ENCODE results near the gene PGR. TPM values are rescaled to one million over a fixed set of nuclear protein-coding genes. Genes with fewer than 3 reads are reported as not detected.

The PGR gene
- 10 to 100 TPM in 2 of 4 donors, 1 to 10 TPM in 2; 6.3 to 13.4 (median 9.4) TPM for total RNA-seq

- intact Hi-C loops (cut with DNase I) = no loop called here
- peak within 1 kb of the TSS; percentile 67 to 77 (median 74) for H3K4me3 ChIP-seq
- H3K27me3 ChIP-seq = peaks cover 0 to 27% (median 0%) of the 10 kb centered on the region in 4 donors
- peak within 1 kb of the TSS in 3 of 4 donors; percentile 83 to 86 (median 84) for H3K27ac ChIP-seq (replicated peaks in 1 of 4)
- TF ChIP-seq POLR2A (IDR thresholded peaks at IDR 0.05; ENCODE audit: low read depth) (no peak), POLR2AphosphoS5 (IDR thresholded peaks at IDR 0.05) (no peak), EP300 (IDR thresholded peaks at IDR 0.05) (no peak)
- TF ChIP-seq, protein P1, sequence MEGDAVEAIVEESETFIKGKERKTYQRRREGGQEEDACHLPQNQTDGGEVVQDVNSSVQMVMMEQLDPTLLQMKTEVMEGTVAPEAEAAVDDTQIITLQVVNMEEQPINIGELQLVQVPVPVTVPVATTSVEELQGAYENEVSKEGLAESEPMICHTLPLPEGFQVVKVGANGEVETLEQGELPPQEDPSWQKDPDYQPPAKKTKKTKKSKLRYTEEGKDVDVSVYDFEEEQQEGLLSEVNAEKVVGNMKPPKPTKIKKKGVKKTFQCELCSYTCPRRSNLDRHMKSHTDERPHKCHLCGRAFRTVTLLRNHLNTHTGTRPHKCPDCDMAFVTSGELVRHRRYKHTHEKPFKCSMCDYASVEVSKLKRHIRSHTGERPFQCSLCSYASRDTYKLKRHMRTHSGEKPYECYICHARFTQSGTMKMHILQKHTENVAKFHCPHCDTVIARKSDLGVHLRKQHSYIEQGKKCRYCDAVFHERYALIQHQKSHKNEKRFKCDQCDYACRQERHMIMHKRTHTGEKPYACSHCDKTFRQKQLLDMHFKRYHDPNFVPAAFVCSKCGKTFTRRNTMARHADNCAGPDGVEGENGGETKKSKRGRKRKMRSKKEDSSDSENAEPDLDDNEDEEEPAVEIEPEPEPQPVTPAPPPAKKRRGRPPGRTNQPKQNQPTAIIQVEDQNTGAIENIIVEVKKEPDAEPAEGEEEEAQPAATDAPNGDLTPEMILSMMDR (IDR thresholded peaks at IDR 0.05) = no peak
- no peaks in the 10 kb centered on the region for H3K9me3 ChIP-seq
- no peaks in the 10 kb centered on the region for H3K36me3 ChIP-seq
- WGBS = 4% methylated on average over 36 of the region's 38 CpGs
- no peak for DNase-seq (ENCODE audit: extremely low spot score)
- H3K4me1 ChIP-seq = peaks cover 10 to 49% (median 38%) of the 10 kb centered on the region in 4 donors
These were observed at the start of gene PGR for GRCh38 chr11:101129203-101129943. Gene PGR (minus strand): TSS chr11:101129813. CDS start chr11:101129070, 743 bp downstream.

DNA sequence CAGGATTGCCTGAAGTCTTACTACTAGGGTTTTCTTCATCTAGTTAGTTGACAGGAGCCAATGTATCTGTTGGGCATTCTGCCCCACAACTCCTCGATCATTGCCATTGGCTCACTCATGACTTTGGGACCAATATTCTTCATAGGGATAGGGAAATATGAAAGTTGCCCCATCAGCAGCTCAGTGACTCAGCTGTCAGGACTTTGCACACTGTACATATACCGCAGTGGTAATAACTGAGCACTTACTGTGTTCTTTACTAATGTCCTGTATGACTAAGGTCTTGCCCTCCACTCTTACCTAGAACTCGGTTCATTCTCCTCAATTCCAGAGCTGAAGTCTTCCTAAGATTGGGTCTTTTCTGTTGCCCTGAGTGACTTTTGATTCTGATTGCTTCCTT, 46.8 kb upstream of the PGR start:
- TF ChIP-seq POLR2A (IDR thresholded peaks at IDR 0.05; ENCODE audit: low read depth) = no peak
- no peak for TF ChIP-seq POLR2AphosphoS5 (IDR thresholded peaks at IDR 0.05)
- no peak for TF ChIP-seq EP300 (IDR thresholded peaks at IDR 0.05)
- TF ChIP-seq, protein P1 (IDR thresholded peaks at IDR 0.05) = no peak
- H3K9me3 ChIP-seq = no peaks in the 10 kb centered on the region
- no peak overlapping the region for H3K27ac ChIP-seq (replicated peaks in 1 of 4)
- no peak for DNase-seq (ENCODE audit: extremely low spot score)
- intact Hi-C loops (cut with DNase I) = no loop called here
- no peaks in the 10 kb centered on the region for H3K36me3 ChIP-seq
- no peaks in the 10 kb centered on the region for H3K27me3 ChIP-seq
- H3K4me3 ChIP-seq = no peak overlapping the region
- WGBS = 94% methylated on average over 3 of the region's 3 CpGs
- no peaks in the 10 kb centered on the region for H3K4me1 ChIP-seq

DNA sequence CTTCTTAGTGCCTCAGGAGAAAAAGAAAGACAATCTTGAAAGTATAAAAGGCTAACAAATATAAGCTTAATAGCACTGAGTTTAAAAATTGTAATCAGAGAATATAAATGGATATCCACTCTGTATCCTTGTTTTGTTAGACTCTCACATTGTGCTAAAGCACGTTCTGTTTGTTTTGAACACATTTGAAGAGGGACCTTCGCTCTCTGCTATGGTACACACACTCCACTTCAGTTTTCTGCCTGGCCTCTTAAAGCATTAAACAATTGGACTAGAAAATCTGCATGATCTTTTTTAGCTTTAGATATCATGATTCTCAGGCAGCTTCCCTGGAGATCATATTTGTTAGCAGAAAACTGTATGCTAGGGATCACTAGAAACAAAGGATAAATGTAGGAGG, 40.3 kb upstream of the PGR start:
- Histone ChIP-seq H3K36me3 (no peaks in the 10 kb centered on the region), H3K27ac (replicated peaks in 1 of 4) (peak overlapping the region in 2 of 4 donors; percentile 28 to 30), H3K27me3 (no peaks in the 10 kb centered on the region), H3K4me1 (peaks cover 0 to 24% (median 8%) of the 10 kb centered on the region in 4 donors), H3K9me3 (no peaks in the 10 kb centered on the region), H3K4me3 (no peak overlapping the region)
- intact Hi-C loops (cut with DNase I) = no loop called here
- TF ChIP-seq POLR2A (IDR thresholded peaks at IDR 0.05; ENCODE audit: low read depth) (no peak), EP300 (IDR thresholded peaks at IDR 0.05) (no peak), POLR2AphosphoS5 (IDR thresholded peaks at IDR 0.05) (no peak)
- TF ChIP-seq, protein P1 (IDR thresholded peaks at IDR 0.05) = no peak
- 70% methylated on average over 2 of the region's 2 CpGs for whole genome bisulfite sequencing
- no peak for DNase-seq (ENCODE audit: extremely low spot score)

GRCh38 chr11:101166038-101166437, 36.4 kb upstream of the PGR start:
- Histone ChIP-seq H3K27ac (replicated peaks in 1 of 4) (no peak overlapping the region), H3K4me1 (peaks cover 0 to 24% (median 8%) of the 10 kb centered on the region in 4 donors), H3K36me3 (no peaks in the 10 kb centered on the region), H3K4me3 (no peak overlapping the region), H3K27me3 (no peaks in the 10 kb centered on the region), H3K9me3 (no peaks in the 10 kb centered on the region)
- WGBS = 78% methylated on average over 1 of the region's 1 CpG
- intact Hi-C loops (cut with DNase I) = no loop called here
- TF ChIP-seq EP300 (IDR thresholded peaks at IDR 0.05) = no peak
- no peak for TF ChIP-seq POLR2A (IDR thresholded peaks at IDR 0.05; ENCODE audit: low read depth)
- TF ChIP-seq, protein P1 (IDR thresholded peaks at IDR 0.05) = no peak
- TF ChIP-seq POLR2AphosphoS5 (IDR thresholded peaks at IDR 0.05) = no peak
- DNase-seq (ENCODE audit: extremely low spot score) = no peak

All from esophagus muscularis mucosa (tissue), 4 donors.